GM08714 (cell line): ENCODE results near the gene NFASC.

ENCODE experiments used
- H3K4me3 ChIP-seq: fragments of 200-500 bp; sonication (Bioruptor generic); 2 replicates; pipeline ENCODE4 v1.5.1; 2014; ENCODE audit warnings: mild to moderate bottlenecking, low read length, inconsistent platforms
- ZNF274 ChIP-seq: IDR thresholded peaks from 2 replicates; pipeline ENCODE4 v1.6.1; 2012; ENCODE audit warnings: mild to moderate bottlenecking, low read depth, low read length

NFASC gene

DNA sequence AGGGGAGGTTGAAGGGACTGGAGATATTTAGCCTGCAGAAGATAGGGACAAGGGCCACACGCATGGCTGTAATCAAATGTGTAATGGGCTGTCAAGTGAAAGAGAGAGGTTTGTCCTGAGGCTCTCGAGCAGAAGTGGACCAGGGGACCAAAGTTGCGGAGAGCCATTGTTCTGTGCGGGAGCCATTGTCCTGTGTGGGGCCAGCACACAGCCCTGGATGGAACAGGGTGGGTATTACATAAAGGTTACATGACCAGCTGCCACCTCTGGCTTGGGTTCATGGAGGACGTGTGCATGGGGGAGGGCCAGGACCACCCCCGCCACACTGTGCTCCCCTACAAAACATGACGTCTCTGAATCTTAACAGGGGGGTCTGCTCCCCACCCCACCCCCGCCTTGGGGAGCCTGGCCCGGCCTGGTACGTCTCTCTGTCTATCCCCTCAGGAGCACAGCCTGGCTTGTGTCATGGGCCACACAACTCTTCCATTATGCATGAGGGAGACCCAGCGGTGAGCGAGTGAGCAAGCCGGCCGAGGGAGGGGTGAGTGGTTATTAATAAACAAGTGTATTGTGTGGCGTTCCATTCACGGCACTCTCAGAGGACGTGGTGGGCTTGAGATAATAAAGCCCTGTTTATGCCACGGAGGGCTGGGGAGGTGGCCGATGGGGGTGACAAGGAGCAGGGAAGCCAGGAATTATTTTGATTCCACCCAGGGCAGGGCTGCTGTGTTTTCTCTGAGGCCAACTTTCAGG lies at the start of gene NFASC:
Gene NFASC (plus strand): TSS at position 703 of the 753 bp plus-strand sequence. CDS start 73,454 bp downstream, outside the sequence.
- TF ChIP-seq ZNF274, result no peak

DNA sequence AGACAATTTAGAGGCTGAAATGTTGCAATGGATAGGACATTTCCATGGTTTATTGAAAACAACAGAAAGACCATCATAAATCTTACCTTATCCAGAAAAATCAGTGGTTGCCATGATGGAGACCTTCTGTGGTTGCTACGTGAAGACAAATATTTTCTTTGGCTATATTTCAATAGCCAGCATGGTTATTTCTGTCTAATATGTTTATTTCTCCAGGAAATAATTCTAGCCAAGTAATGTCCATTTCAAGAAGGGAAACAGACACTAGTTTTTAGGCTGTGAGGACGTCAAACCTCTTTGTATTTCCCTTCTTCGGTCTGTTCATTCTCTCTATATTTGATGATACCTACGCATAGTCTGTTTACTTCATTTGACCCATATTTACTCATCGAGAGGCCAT lies 49.2 kb upstream of the NFASC start:
- no peak for TF ChIP-seq ZNF274
- no peak overlapping the region for H3K4me3 ChIP-seq

More for the DNA sequence above, at the start of gene NFASC:
- no peak within 1 kb of the TSS for H3K4me3 ChIP-seq

DNA sequence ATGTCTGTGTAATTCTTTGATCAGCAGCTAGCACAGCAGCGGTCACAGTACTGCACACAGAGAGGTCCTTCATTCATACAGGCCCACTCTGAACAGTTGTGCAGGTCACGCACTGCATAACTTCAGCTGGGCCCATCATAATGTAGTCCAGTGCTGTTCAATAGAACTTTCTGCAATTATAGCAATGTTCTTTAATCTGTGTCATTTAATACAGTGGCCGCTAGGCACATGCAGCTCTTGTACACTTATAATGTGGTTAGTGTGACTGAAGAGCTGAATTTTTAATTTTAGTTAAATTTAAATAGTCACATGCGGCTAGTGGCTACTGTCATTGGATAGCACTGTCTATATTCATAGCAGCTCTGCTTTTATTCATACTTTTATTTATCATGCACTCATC lies 48.7 kb upstream of the NFASC start:
- no peak overlapping the region for H3K4me3 ChIP-seq
- no peak for TF ChIP-seq ZNF274

DNA sequence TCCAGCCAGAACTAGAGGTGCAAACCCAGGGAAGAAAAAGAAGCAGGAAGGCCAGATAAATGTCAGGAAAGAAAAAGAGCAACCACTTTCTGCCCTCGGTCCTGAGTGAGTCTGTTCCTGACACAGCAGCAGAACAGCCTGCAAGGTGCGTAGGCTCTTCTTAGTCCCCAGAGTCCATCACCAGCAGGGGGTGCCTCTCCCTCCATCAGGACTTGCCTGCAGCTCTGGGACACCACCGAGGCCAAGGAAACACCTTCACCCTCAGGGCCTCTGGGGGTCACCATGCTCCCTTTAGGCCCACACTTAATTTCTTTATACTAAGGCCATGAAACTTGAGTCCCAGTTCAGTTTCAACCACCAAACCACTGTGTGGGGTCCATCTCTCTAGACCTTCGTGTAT lies 43.7 kb upstream of the NFASC start:
- H3K4me3 ChIP-seq, result no peak overlapping the region
- TF ChIP-seq ZNF274, result no peak

DNA sequence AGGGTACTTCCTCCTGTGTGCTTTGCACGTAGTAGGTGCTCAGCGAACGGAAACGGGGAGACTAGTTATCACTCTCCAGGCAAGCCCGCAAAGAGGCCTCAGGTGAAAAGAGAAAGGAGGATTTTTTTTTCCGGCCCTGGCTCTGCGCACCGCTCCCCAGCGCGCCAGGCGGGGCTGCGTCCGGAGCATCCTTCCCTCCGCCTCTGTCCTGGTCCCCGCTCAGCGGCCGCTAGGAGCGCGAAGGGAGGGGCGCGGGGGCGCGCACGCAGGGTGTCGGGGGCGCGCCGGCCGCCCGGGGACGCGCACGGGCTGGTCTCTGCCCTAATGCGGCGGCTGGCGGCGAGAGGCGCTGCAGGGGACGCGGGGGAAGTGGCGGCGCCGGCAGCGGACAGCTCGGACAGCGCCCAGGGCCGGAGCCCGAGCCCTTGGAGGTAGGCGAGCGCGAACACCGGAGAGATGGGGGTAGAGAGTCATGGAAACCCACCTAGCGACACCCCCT lies 42.3 kb upstream of the NFASC start:
- no peak overlapping the region for H3K4me3 ChIP-seq
- no peak for TF ChIP-seq ZNF274

DNA sequence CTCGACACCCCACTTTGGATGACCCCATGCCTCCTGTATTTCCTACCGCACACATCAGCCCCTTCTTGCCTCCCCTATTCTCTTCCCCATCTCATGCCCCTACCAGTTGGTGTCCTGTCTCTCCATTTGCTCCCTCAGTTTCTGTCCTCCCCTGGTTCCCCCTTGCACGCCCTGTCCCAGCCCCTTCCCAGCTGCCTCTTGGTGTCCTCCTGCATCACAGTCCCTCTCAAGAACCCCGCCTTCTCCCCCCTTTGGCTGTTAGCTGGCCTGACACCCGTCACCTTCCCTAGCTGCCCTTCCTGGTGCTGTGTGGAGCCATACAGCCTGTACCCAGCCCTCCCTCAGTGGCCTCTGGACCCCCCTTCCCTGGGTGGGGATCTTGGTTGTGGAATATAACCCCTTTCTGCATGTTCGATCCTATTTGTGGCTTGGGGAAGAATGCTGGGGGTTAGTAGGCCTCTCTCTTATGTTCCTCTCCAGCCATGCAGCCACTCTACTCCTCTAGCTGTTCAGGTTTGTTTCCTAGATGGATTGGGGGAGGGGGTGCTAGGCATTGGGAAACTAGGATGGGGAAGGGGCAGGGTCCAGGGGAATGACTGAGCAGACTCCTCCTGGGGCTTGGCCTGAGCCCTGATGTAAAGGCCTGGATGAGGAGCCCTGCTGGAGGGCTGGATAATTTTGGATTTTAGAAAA lies 41.4 kb upstream of the NFASC start:
- no peak for TF ChIP-seq ZNF274
- no peak overlapping the region for H3K4me3 ChIP-seq

DNA sequence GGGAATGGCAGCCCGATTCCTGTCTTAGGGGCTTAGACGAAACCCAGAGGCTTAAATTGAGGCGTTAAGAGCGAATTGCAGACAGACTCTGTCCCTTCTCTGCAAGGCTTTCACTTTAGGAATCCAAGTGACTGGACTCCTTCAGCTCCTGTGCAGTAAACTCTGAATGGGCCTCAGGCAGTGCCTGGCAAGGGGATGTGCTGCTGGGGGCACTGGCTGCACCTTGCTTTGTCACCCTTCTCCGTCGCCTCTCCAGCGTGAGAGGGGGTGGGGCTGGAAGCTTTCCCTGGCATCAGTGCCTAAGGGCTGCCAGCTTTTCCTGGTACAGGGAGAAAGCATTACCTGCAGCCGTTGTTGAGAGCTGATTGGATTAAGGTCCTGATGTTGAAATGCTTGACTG lies 39.9 kb upstream of the NFASC start:
- TF ChIP-seq ZNF274, result no peak
- no peak overlapping the region for H3K4me3 ChIP-seq

DNA sequence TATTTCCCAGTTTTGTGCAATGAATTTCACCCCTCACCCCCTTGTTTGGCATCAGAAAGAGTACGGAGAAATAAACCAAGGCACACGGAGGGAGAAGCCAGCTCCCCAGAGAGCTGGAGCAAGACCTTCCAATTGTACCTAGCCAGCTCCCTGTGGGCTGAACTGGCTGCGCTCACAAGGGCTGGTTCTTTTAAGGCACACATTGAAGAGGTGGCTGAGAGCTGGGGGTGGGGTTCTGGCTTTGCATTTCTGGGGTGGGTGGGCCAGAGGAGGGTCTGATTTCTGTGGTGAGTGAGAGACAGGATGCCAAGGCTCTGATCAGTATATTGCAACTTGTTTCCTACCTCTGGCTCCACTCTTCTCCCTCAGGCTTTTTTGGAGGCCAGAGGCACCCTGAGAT lies 39.5 kb upstream of the NFASC start:
- TF ChIP-seq ZNF274, result no peak
- no peak overlapping the region for H3K4me3 ChIP-seq

DNA sequence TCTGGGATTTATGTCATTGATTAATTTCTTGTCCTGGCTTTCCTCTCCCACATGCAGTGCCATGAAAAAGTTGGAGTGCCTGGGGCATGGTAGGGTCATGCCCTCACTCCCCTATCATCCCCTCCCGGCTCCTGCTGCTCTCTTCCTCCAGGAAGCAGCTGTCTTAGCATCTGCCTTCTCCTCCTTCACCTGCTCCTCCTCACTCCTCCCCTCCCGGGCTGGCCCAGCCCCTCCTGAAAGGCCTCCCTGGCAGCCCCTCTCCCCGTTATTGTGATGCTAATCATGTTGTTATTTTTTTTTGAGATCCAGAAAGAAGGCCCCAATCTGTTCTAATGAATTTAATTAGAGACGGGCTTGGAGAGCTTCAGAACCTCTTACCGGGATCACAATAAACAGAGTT lies 36.3 kb upstream of the NFASC start:
- H3K4me3 ChIP-seq, result no peak overlapping the region
- TF ChIP-seq ZNF274, result no peak

DNA sequence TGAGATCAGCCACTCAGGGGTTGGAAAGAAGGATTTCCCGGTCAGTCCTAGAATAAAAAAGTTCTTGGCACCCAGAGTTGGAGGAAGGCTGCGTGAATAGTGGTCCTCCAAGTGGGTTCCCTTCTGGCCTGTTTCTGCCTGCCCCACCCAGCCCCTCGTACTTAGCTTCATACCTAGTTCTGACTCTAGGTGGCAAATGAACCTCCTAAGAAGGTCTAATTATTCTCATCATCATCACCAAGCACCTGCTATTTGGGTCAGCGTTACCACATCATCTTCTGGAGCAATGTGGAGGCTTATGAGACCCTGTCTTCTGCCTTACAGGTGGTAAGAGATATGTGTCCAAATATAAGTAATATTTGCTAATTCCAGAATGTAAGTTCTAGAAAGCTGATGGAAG lies 35.9 kb upstream of the NFASC start:
- TF ChIP-seq ZNF274, result no peak
- H3K4me3 ChIP-seq, result no peak overlapping the region

DNA sequence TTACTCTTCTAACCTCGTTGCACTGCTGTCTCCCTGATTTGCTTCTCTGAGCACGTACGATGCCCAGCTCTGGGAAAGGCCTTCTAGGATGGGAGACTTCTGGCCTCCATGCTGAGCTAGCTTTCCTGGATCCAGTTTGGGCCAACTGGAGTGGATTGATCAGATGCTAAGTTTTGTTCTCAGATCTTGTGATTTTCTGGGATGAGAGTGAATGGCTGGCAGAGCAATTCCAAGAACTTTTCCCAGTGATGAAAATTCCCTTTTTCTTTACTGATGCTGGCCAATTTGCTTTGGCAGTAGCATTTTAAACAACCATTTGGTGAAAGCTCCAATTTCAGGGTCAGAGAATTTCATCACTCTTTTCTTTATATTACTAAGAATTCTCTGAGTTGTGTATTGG lies 34.9 kb upstream of the NFASC start:
- H3K4me3 ChIP-seq, result no peak overlapping the region
- no peak for TF ChIP-seq ZNF274

DNA sequence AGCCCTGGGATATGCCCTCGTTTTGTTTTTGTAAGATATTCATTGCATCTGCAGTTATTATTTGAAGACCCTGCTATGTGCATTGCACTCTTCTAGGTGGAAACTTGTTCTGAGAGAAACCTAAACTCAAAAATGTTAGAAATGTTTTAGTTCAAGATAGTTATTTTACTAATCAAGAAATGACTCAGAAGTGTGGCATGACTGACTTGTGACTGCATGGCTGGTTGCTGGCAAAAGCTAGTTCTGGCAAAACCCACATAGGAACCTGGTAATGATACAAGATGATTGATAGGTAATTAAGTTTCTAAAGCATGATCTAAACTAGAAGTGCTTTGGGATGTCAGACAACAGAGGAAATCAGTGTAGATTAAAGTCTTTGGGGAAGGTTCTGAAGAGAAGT lies 33.8 kb upstream of the NFASC start:
- no peak overlapping the region for H3K4me3 ChIP-seq
- no peak for TF ChIP-seq ZNF274

DNA sequence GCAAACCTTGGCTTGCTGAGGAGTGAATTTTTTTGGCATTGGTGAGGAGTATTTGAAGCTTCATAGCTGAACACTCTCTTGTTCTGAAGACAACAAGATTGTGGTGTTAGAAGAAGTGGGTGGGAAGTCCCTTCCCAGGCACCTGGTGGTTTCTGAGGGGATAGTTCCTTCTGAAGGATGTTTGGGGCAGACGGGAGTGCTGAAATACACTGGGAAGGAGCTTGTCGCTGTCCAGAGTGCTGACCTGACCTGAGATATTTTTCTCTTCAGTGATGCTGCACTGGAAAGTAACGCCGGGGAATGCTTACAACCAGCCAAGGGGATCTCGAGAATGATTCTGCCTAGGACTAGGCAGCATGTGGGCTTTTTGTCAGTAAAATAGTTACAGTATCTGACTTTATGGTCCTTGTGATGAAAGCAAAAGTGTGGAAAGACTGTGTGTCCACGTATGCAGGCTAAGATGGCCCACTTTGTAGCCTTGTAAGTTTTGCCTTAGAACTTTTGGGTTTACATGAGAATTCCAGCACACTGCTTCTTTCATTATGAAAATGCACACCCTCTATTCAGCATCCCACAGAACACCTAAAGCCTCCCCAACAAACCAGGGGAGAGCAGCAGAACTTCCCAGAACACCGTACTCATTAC lies 33.1 kb upstream of the NFASC start:
- H3K4me3 ChIP-seq, result no peak overlapping the region
- no peak for TF ChIP-seq ZNF274

DNA sequence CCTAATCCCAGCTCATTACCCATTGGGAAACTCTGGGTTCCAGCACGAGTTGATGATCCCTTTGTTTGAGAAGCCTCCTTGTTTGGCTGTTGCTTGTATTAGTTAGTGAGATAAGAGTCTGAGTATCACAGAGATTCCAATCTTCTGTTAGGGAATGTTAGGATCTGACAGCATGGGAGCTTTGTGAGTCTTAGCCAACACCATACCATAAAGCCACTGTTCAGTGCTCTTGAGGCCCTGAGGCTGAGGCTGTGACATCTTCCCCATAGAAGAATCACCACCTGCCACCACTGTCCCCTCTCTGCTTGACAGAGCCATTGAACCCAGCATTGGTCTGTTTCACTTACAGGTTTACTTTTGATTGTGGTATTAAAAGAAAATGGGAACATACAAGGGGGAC lies 29.3 kb upstream of the NFASC start:
- no peak for TF ChIP-seq ZNF274
- H3K4me3 ChIP-seq, result no peak overlapping the region

DNA sequence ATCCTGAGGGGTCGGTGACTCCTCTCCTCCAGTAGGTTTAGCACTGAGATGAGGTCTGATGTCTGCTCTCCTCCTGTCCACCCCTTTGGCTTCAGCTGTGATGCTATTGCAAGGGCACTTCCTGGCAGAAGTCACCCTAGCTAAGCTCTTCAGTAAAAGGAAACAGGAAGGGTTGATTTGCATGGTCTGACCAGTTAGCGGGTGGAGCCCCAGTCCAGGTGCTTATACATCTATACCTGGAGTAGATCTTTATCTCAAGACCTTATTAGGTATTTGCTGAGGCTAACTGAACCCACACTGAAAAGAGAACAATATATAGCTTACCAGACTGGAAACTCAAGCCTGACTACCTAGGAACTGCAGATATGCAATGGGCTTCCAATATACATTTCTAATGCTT lies 28.9 kb upstream of the NFASC start:
- H3K4me3 ChIP-seq, result no peak overlapping the region
- TF ChIP-seq ZNF274, result no peak

DNA sequence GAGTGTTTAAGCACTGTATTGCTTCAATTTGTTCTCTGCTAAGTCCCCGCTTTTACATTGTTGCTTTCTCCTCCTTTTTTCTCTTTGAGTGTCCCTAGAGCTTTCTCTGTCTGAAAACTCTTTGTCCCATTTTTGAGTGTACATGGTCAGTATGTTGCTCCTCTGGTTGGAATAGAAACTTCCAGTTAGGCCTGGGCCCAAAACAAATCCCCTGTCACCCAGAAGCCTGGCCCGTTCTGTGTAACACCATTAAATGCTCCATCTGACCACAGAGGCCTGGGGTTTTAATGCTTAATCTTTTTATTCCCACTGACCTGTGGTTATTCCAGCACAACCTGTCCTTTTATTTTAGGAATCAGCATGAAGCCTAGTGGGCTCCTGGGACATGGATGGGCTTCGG lies 28.3 kb upstream of the NFASC start:
- no peak for TF ChIP-seq ZNF274
- no peak overlapping the region for H3K4me3 ChIP-seq
